ENCODE data around the gene AFG1L.
"Not testable (repeated sequence)": the region's sequence is repeated elsewhere in the genome, so short reads cannot be mapped to it uniquely, and the experiment has no call there.

AFG1L gene

GRCh38 chr6:108294297-108294726, 542 bp upstream of the AFG1L start:
- DNase-seq (ENCODE audit: low spot score in 2 of 2) (no peak), ATAC-seq (replicated peaks; ENCODE audit: extremely low read depth, poor library complexity, severe bottlenecking) (peak; percentile 51)
- no peaks in the 10 kb centered on the region for H3K27me3 Mint-ChIP-seq
- H3K27ac Mint-ChIP-seq (ENCODE audit: low read depth), result peak overlapping the region; percentile 98
- no peaks in the 10 kb centered on the region for H3K9me3 Mint-ChIP-seq
- peaks cover 12% of the 10 kb centered on the region for H3K4me1 Mint-ChIP-seq
- peaks cover 7% of the 10 kb centered on the region for H3K36me3 Mint-ChIP-seq (ENCODE audit: insufficient read depth)
- peak overlapping the region; percentile 96 for H3K4me3 Mint-ChIP-seq

- H3K4me1 Mint-ChIP-seq, result peaks cover 12% of the 10 kb centered on the region
- H3K9me3 Mint-ChIP-seq, result no peaks in the 10 kb centered on the region
- H3K27me3 Mint-ChIP-seq, result no peaks in the 10 kb centered on the region
- DNase-seq (ENCODE audit: low spot score in 2 of 2) (no peak), ATAC-seq (replicated peaks; ENCODE audit: extremely low read depth, poor library complexity, severe bottlenecking) (no peak)
- peak overlapping the region; percentile 96 for H3K4me3 Mint-ChIP-seq
- H3K36me3 Mint-ChIP-seq (ENCODE audit: insufficient read depth), result peaks cover 7% of the 10 kb centered on the region
- peak overlapping the region; percentile 98 for H3K27ac Mint-ChIP-seq (ENCODE audit: low read depth)
These were observed 822 bp downstream of the AFG1L start for GRCh38 chr6:108295676-108296075.

DNA sequence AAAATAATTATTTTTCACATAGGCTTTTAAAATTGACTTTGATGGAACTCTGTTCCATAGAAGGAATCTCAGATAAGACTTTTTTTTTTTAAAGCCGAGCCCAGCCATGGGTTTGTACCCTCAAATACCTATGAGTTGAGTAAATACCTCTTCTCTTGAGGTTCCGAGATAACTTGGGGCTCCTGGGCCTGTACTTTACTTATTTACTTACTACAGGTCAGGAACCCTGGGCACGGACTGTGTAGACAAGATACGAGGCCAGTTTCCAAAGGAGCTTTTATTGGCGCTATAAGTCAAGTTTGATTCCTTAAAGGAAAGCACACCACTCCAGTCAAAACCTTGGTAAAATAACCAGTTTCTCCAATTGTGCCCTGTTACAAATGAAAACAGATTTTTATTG, 7.5 kb downstream of the AFG1L start:
- Mint-ChIP-seq H3K36me3 (ENCODE audit: insufficient read depth) (no peaks in the 10 kb centered on the region), H3K9me3 (no peaks in the 10 kb centered on the region), H3K4me1 (no peaks in the 10 kb centered on the region)

GRCh38 chr6:108304646-108305045, 9.8 kb downstream of the AFG1L start:
- ATAC-seq (replicated peaks; ENCODE audit: extremely low read depth, poor library complexity, severe bottlenecking), result no peak
- H3K36me3 Mint-ChIP-seq (ENCODE audit: insufficient read depth), result no peaks in the 10 kb centered on the region
- no peak overlapping the region for H3K4me3 Mint-ChIP-seq
- no peak for DNase-seq (ENCODE audit: low spot score in 2 of 2)
- H3K9me3 Mint-ChIP-seq, result no peaks in the 10 kb centered on the region
- H3K4me1 Mint-ChIP-seq, result no peaks in the 10 kb centered on the region
- H3K27ac Mint-ChIP-seq (ENCODE audit: low read depth), result no peak overlapping the region
- H3K27me3 Mint-ChIP-seq, result no peaks in the 10 kb centered on the region

More for the DNA sequence above, 7.5 kb downstream of the AFG1L start:
- H3K27me3 Mint-ChIP-seq, result no peaks in the 10 kb centered on the region
- ATAC-seq (replicated peaks; ENCODE audit: extremely low read depth, poor library complexity, severe bottlenecking) (no peak), DNase-seq (ENCODE audit: low spot score in 2 of 2) (no peak)
- H3K4me3 Mint-ChIP-seq, result no peak overlapping the region
- H3K27ac Mint-ChIP-seq (ENCODE audit: low read depth), result no peak overlapping the region

DNA sequence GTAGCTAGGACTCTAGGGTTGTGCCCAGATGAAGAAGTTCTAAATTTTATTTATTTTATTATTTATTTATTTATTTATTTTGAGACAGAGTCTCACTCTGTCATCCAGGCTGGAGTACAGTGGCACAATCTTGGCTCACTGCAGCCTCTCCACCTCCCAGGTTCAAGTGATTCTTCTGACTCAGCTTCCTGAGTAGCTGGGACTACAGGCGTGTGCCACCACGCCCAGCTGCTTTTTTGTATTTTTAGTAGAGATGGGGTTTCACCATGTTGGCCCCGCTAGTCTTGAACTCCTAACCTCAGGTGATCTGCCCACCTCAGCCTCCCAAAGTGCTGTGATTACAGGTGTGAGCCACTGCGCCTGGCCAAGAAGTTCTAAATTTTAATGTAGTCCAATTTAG, 13.8 kb downstream of the AFG1L start:
- not testable (repeated sequence) for H3K9me3 Mint-ChIP-seq; H3K27ac Mint-ChIP-seq (ENCODE audit: low read depth); H3K4me1 Mint-ChIP-seq; H3K27me3 Mint-ChIP-seq; ATAC-seq (replicated peaks; ENCODE audit: extremely low read depth, poor library complexity, severe bottlenecking); H3K36me3 Mint-ChIP-seq (ENCODE audit: insufficient read depth); DNase-seq (ENCODE audit: low spot score in 2 of 2); H3K4me3 Mint-ChIP-seq

GRCh38 chr6:108309844-108310243, 15.0 kb downstream of the AFG1L start:
- H3K36me3 Mint-ChIP-seq (ENCODE audit: insufficient read depth), result peaks cover 2% of the 10 kb centered on the region
- no peak for DNase-seq (ENCODE audit: low spot score in 2 of 2)
- H3K9me3 Mint-ChIP-seq, result no peaks in the 10 kb centered on the region
- no peak overlapping the region for H3K27ac Mint-ChIP-seq (ENCODE audit: low read depth)
- H3K27me3 Mint-ChIP-seq, result no peaks in the 10 kb centered on the region
- ATAC-seq (replicated peaks; ENCODE audit: extremely low read depth, poor library complexity, severe bottlenecking), result no peak
- no peak overlapping the region for H3K4me3 Mint-ChIP-seq
- H3K4me1 Mint-ChIP-seq, result no peaks in the 10 kb centered on the region

GRCh38 chr6:108312605-108313004, 17.8 kb downstream of the AFG1L start:
- Mint-ChIP-seq H3K27me3 (no peaks in the 10 kb centered on the region), H3K36me3 (ENCODE audit: insufficient read depth) (peaks cover 2% of the 10 kb centered on the region), H3K27ac (ENCODE audit: low read depth) (no peak overlapping the region), H3K9me3 (no peaks in the 10 kb centered on the region), H3K4me3 (no peak overlapping the region), H3K4me1 (no peaks in the 10 kb centered on the region)
- ATAC-seq (replicated peaks; ENCODE audit: extremely low read depth, poor library complexity, severe bottlenecking), result no peak
- DNase-seq (ENCODE audit: low spot score in 2 of 2), result no peak

DNA sequence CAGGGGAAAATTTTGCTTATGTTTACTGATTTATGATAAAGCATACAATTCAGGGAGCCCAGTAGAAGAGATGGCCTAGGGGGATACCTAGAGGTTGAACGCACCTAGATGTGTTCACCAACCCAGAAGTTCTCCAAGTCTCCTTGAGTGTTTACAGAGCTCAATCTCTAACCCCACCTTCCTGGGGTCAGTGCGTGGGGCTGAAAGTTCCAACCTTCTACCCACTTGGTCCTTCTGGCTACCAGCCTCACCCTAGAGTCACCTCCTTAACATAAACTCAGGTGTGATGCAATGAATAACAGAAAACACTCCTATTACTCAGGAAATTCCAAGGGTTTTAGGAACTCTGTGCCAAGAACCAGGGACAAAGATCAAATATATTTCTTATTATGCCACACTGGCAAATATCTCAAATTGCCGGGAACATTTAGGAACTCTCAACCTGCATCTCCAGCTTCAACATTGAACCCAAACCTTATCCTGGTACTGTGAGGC, 26.4 kb downstream of the AFG1L start:
- ATAC-seq (replicated peaks; ENCODE audit: extremely low read depth, poor library complexity, severe bottlenecking) (no peak), DNase-seq (ENCODE audit: low spot score in 2 of 2) (no peak)
- Mint-ChIP-seq H3K27ac (ENCODE audit: low read depth) (no peak overlapping the region), H3K4me3 (no peak overlapping the region), H3K36me3 (ENCODE audit: insufficient read depth) (peaks cover 3% of the 10 kb centered on the region), H3K9me3 (no peaks in the 10 kb centered on the region), H3K27me3 (no peaks in the 10 kb centered on the region), H3K4me1 (no peaks in the 10 kb centered on the region)

- Mint-ChIP-seq H3K27me3 (no peaks in the 10 kb centered on the region), H3K4me3 (no peak overlapping the region), H3K27ac (ENCODE audit: low read depth) (no peak overlapping the region), H3K4me1 (no peaks in the 10 kb centered on the region), H3K9me3 (no peaks in the 10 kb centered on the region), H3K36me3 (ENCODE audit: insufficient read depth) (peaks cover 3% of the 10 kb centered on the region)
- DNase-seq (ENCODE audit: low spot score in 2 of 2) (no peak), ATAC-seq (replicated peaks; ENCODE audit: extremely low read depth, poor library complexity, severe bottlenecking) (no peak)
These were observed 27.9 kb downstream of the AFG1L start for GRCh38 chr6:108322728-108323127.

- Mint-ChIP-seq H3K36me3 (ENCODE audit: insufficient read depth) (peaks cover 3% of the 10 kb centered on the region), H3K27me3 (no peaks in the 10 kb centered on the region), H3K4me3 (no peak overlapping the region), H3K9me3 (no peaks in the 10 kb centered on the region), H3K27ac (ENCODE audit: low read depth) (no peak overlapping the region), H3K4me1 (no peaks in the 10 kb centered on the region)
- ATAC-seq (replicated peaks; ENCODE audit: extremely low read depth, poor library complexity, severe bottlenecking), result no peak
- no peak for DNase-seq (ENCODE audit: low spot score in 2 of 2)
These were observed 29.0 kb downstream of the AFG1L start for GRCh38 chr6:108323710-108324466.

- H3K36me3 Mint-ChIP-seq (ENCODE audit: insufficient read depth); H3K27me3 Mint-ChIP-seq; H3K9me3 Mint-ChIP-seq; H3K27ac Mint-ChIP-seq (ENCODE audit: low read depth); ATAC-seq (replicated peaks; ENCODE audit: extremely low read depth, poor library complexity, severe bottlenecking); DNase-seq (ENCODE audit: low spot score in 2 of 2); H3K4me1 Mint-ChIP-seq; H3K4me3 Mint-ChIP-seq: not testable (repeated sequence)
These were observed 35.4 kb downstream of the AFG1L start for GRCh38 chr6:108330221-108330785.

GRCh38 chr6:108330806-108331205, 36.0 kb downstream of the AFG1L start:
- no peak for ATAC-seq (replicated peaks; ENCODE audit: extremely low read depth, poor library complexity, severe bottlenecking)
- no peaks in the 10 kb centered on the region for H3K27me3 Mint-ChIP-seq
- H3K4me3 Mint-ChIP-seq, result no peak overlapping the region
- DNase-seq (ENCODE audit: low spot score in 2 of 2), result no peak
- no peaks in the 10 kb centered on the region for H3K36me3 Mint-ChIP-seq (ENCODE audit: insufficient read depth)
- no peaks in the 10 kb centered on the region for H3K9me3 Mint-ChIP-seq
- no peak overlapping the region for H3K27ac Mint-ChIP-seq (ENCODE audit: low read depth)
- H3K4me1 Mint-ChIP-seq, result no peaks in the 10 kb centered on the region

GRCh38 chr6:108331982-108332381, 37.1 kb downstream of the AFG1L start:
- H3K27me3 Mint-ChIP-seq, result no peaks in the 10 kb centered on the region
- DNase-seq (ENCODE audit: low spot score in 2 of 2) (no peak), ATAC-seq (replicated peaks; ENCODE audit: extremely low read depth, poor library complexity, severe bottlenecking) (no peak)
- no peaks in the 10 kb centered on the region for H3K36me3 Mint-ChIP-seq (ENCODE audit: insufficient read depth)
- H3K4me1 Mint-ChIP-seq, result no peaks in the 10 kb centered on the region
- H3K27ac Mint-ChIP-seq (ENCODE audit: low read depth), result no peak overlapping the region
- H3K4me3 Mint-ChIP-seq, result no peak overlapping the region
- no peaks in the 10 kb centered on the region for H3K9me3 Mint-ChIP-seq

Data from central memory CD8-positive, alpha-beta T cell (primary cell).